GM19397 (cell line): ENCODE results near the gene PRKAG1.

ENCODE experiments used
- ATAC-seq: cut with Tn5 transposase; IDR thresholded peaks from one replicate; pipeline ENCODE4 v1.9.1; 2021; ENCODE audit warnings: mild to moderate bottlenecking, moderate library complexity; ENCODE audit not compliant: unreplicated experiment

Gene PRKAG1

GRCh38 chr12:48986720-48987291 lies 31.8 kb downstream of the PRKAG1 start:
- ATAC-seq, result no peak

DNA sequence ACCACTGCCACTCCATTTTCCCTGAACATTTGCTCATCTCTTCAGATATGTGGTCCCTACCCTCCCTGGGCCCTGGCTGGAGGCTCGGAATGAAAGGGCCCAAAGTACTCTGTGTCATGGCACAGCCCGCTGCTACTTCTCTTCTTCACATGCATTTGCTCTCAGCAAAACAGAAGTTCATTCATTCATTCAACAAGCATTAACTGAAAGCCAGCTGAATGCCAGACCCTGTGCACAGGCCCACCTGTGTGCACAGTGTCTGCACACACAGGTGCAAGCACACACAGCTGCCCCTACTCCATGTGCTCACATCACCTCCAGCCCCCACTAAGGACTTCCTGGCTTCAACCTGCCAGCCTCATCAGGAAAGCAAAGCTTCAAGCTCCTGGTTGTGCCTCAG lies 32.7 kb downstream of the PRKAG1 start:
- ATAC-seq, result no peak

DNA sequence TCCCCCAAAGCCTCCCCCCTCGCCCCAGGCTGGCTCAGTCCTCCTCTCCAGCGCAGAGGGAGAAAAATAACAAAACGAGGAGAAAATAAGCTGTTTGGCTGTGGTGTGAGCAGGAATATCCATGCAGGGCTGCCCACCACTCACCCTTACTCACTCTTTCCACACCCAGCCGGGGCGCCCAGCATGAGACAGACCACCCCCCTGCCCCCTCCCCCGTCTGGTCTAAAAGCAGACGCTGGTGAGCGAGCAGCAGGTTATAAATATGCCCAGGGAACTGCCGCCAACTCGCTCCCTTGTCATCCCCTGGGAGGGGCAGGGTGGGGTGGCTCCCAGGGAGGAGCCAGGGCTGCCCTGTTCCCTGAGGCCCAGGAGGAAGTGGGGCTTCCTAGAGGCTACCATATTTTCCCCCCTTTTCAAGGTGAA lies 33.1 kb downstream of the PRKAG1 start:
- ATAC-seq, result no peak

DNA sequence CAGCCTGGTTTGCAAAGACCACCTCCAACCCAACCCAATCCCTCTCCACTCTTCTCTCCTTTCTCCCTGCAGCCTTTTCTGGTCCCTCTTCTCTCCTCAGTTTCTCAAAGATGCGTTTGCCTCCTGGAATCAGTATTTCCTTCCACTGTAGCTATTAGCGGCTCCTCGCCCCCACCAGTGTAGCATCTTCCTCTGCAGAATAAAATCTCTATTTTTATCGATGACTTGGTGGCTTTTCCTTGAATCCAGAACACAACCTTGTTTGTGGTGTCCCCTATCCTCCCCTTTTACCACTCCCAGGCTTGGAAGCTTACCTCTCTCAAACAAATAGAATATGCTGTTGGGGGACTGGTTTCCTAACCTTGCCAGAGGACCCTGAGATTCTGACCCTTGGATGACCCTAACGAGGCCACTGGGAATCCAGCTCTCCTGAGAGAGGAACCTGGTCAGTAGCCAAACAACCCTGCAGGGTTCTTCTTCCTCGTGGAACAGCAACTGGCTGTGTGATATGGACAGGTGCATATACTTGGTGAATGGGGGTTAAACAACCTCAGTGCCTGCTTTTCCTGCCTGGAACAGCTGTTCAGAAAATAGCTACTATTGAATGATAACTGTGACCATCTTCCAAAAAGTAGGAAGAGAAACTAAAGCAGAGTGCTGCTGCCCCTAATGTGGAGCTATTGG lies 36.0 kb downstream of the PRKAG1 start:
- ATAC-seq, result no peak

- ATAC-seq, result no peak
These were observed 36.8 kb downstream of the PRKAG1 start for GRCh38 chr12:48981757-48982157.

DNA sequence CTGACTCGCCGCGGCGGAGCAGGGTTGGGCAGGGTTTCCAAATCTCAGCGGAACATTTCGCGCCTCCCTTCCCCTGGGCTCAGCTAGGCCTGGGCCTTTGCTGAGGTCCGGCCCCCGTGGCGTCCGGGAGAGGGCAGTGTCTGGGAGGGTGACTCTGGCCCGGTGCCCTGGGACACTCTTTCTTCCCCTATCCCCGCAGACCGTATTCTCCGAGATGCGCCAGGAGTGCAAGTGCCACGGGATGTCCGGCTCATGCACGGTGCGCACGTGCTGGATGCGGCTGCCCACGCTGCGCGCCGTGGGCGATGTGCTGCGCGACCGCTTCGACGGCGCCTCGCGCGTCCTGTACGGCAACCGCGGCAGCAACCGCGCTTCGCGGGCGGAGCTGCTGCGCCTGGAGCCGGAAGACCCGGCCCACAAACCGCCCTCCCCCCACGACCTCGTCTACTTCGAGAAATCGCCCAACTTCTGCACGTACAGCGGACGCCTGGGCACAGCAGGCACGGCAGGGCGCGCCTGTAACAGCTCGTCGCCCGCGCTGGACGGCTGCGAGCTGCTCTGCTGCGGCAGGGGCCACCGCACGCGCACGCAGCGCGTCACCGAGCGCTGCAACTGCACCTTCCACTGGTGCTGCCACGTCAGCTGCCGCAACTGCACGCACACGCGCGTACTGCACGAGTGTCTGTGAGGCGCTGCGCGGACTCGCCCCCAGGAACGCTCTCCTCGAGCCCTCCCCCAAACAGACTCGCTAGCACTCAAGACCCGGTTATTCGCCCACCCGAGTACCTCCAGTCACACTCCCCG lies 37.4 kb downstream of the PRKAG1 start:
- no peak for ATAC-seq

- no peak for ATAC-seq
These were observed 38.1 kb downstream of the PRKAG1 start for GRCh38 chr12:48980389-48980952.

- no peak for ATAC-seq
These were observed 38.8 kb downstream of the PRKAG1 start for GRCh38 chr12:48979602-48980388.

- no peak for ATAC-seq
These were observed 39.6 kb downstream of the PRKAG1 start for GRCh38 chr12:48978741-48979601.

DNA sequence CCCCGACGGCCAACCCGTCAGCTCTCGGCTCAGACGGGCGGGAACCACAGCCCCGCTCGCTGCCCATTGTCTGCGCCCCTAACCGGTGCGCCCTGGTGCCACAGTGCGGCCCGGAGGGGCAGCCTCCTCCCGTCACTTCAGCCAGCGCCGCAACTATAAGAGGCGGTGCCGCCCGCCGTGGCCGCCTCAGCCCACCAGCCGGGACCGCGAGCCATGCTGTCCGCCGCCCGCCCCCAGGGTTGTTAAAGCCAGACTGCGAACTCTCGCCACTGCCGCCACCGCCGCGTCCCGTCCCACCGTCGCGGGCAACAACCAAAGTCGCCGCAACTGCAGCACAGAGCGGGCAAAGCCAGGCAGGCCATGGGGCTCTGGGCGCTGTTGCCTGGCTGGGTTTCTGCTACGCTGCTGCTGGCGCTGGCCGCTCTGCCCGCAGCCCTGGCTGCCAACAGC lies 40.3 kb downstream of the PRKAG1 start, which contains the start of gene WNT1:
Gene WNT1 (plus strand): TSS at position 32 of the 450 bp plus-strand sequence. CDS start 329 bp downstream, at position 361.
- peak; percentile 8 for ATAC-seq

GRCh38 chr12:48977290-48978281 lies 41.0 kb downstream of the PRKAG1 start:
- ATAC-seq, result peak; percentile 57

GRCh38 chr12:48973941-48974673 lies 44.5 kb downstream of the PRKAG1 start:
- no peak for ATAC-seq

DNA sequence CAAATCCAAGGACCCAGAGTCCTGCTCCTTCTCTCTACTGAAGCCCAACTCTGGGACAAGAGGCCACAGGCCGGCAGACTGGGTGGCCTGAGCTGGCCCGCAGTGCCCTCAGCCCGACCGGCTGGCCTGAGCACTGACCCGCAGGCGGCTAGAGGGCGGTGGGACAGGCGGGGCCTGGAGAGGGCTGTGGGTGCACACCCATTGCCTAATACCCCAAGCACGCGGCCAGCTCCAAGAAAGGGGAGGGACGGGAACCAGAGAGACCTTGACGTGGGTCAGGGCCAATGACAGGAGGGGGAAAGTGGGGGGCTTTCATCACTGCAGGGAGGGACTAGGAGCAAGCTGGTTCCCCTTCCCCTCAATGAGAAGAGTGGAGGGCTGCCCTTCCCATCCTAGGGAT lies 45.0 kb downstream of the PRKAG1 start:
- no peak for ATAC-seq

GRCh38 chr12:48972952-48973483 lies 45.6 kb downstream of the PRKAG1 start:
- ATAC-seq, result no peak

GRCh38 chr12:48972213-48972951 lies 46.2 kb downstream of the PRKAG1 start:
- ATAC-seq, result no peak

DNA sequence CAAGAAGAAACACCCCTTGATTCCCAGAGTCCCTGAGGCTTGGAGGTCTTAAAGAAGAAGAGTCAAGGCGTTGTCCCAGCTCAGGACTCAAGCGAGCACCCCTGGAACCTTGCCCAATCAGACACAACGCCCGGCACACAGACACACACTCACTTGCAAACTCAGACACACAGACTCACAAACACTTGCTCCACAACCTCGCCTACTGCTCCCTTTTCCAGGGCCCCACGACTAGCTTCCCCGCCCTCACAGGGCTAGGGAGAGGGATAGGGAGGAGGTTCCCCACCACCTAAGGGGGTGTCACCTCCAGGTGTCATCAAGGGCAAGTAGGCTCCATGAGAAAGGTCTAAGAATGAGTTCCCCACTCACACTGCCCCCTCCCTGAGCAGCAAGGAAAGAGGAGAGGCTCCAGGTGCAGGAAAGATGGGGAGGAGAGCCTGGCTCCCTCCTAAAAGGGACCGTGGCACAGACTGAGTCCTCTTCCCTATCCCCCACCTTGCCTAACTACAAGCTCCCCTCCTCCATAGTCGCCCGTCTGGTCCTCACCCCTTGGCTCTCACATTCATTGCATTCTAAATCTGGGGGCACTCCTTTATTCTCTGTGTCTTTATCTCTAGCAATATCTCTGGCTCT lies 47.8 kb downstream of the PRKAG1 start:
- no peak for ATAC-seq
